H1 (cell line): ENCODE measurements around the gene SYPL1. TPM values are rescaled to one million over a fixed set of nuclear protein-coding genes. Genes with fewer than 3 reads are reported as not detected.

Source experiments
- CTCF ChIA-PET: fragments of 300-600 bp; sonication (Branson Sonifier 250); formaldehyde crosslinking; loops from one replicate; lab custom pipeline; 2021; ENCODE audit not compliant: partially characterized antibody; lab: Charles Lee
- POLR2A ChIA-PET: fragments of 300-600 bp; sonication (Branson Sonifier 250); formaldehyde crosslinking; loops from one replicate; lab custom pipeline; 2021; ENCODE audit warnings: inconsistent platforms; ENCODE audit not compliant: partially characterized antibody; lab: Charles Lee
- DNase-seq, 2 experiments: peaks; one replicate each; pipeline versions ENCODE4 v3.0.0 to v3.0.0-alpha.2; 2010 to 2022; ENCODE audit warnings: low spot score in 2 of 2, low read depth in 1 of 2, mixed read lengths in 1 of 2
- FAIRE-seq: peaks from 2 replicates; lab custom pipeline; 2011; peaks lifted over from hg19 to GRCh38; lab: Jason Lieb, UNC
- H2AFZ ChIP-seq: 2 replicates; pipeline ENCODE4 v1.8.1; 2012; ENCODE audit warnings: low read length, inconsistent platforms
- H2AK5ac ChIP-seq: 2 replicates; pipeline ENCODE4 v1.6.1; 2013; ENCODE audit warnings: low read depth, low read length
- H2BK120ac ChIP-seq: replicated peaks from 2 replicates; pipeline ENCODE3; 2013; ENCODE audit warnings: low read depth, low read length, inconsistent platforms
- H2BK12ac ChIP-seq: 2 replicates; pipeline ENCODE4 v1.6.1; 2013; ENCODE audit warnings: low read depth, low read length
- H2BK15ac ChIP-seq: 2 replicates; pipeline ENCODE4 v1.6.1; 2013; ENCODE audit warnings: low read length
- H2BK20ac ChIP-seq: 2 replicates; pipeline ENCODE4 v1.6.1; 2013; ENCODE audit warnings: low read length
- H2BK5ac ChIP-seq: 2 replicates; pipeline ENCODE4 v1.6.1; 2013; ENCODE audit warnings: low read depth, low read length
- H3K14ac ChIP-seq: 2 replicates; pipeline ENCODE4 v1.6.1; 2013; ENCODE audit warnings: inconsistent platforms; ENCODE audit not compliant: insufficient read length
- H3K18ac ChIP-seq: 2 replicates; pipeline ENCODE4 v1.6.1; 2013; ENCODE audit warnings: low read length; ENCODE audit errors: extremely low read depth
- H3K23ac ChIP-seq: 2 replicates; pipeline ENCODE4 v1.6.1; 2013; ENCODE audit warnings: inconsistent platforms; ENCODE audit not compliant: insufficient read length
- H3K23me2 ChIP-seq: 2 replicates; pipeline ENCODE4 v1.6.1; 2013; ENCODE audit warnings: low read depth, low read length
- H3K27ac ChIP-seq: 2 replicates; pipeline ENCODE4 v1.6.1; 2011; ENCODE audit warnings: low read depth, low read length, inconsistent platforms
- H3K27me3 ChIP-seq, 4 experiments: replicated peaks in 1 of 4; 1 replicate in 1 of 4; 2 replicates in 3 of 4; pipeline versions ENCODE4 v1.6.1 to v1.8.1; 2011 to 2013; ENCODE audit warnings: low read length in 3 of 4, mild to moderate bottlenecking in 3 of 4, inconsistent platforms in 2 of 4, mixed read lengths in 2 of 4, moderate library complexity in 1 of 4; ENCODE audit not compliant: control insufficient read depth in 3 of 4, insufficient read depth in 3 of 4; ENCODE audit errors: extremely low read depth in 1 of 4
- H3K36me3 ChIP-seq, 4 experiments: 2 replicates each; pipeline versions ENCODE4 v1.6.1 to v1.8.1; 2011 to 2013; ENCODE audit warnings: mild to moderate bottlenecking in 4 of 4, low read length in 3 of 4, moderate library complexity in 2 of 4, control low read depth in 1 of 4, inconsistent platforms in 1 of 4; ENCODE audit not compliant: insufficient read depth in 4 of 4, control insufficient read depth in 2 of 4
- H3K4ac ChIP-seq: replicated peaks from 2 replicates; pipeline ENCODE3; 2013; ENCODE audit warnings: low read length, low read depth, mixed read lengths, inconsistent platforms; ENCODE audit not compliant: insufficient read length
- H3K4me1 ChIP-seq, 4 experiments: replicated peaks in 1 of 4; 1 replicate in 1 of 4; 2 replicates in 3 of 4; pipeline versions ENCODE4 v1.6.1 to v1.8.1; 2011 to 2013; ENCODE audit warnings: low read length in 3 of 4, inconsistent platforms in 2 of 4, mixed read lengths in 1 of 4; ENCODE audit not compliant: insufficient read depth in 4 of 4, control insufficient read depth in 3 of 4
- H3K4me2 ChIP-seq, 2 experiments: 2 replicates each; pipeline versions ENCODE4 v1.6.1 to v1.8.1; 2011 to 2013; ENCODE audit warnings: low read depth in 2 of 2, low read length in 2 of 2, control low read depth in 1 of 2, inconsistent platforms in 1 of 2, mild to moderate bottlenecking in 1 of 2; ENCODE audit not compliant: insufficient read depth in 1 of 2
- H3K4me3 ChIP-seq, 4 experiments: fragments of 200-600, 300-600 bp in 1 of 4; sonication (generic), shearing (Covaris generic), sonication (Bioruptor Twin) in 1 of 4; 2 replicates each; pipeline versions ENCODE4 v1.5.1 to v1.8.1; 2011 to 2016; ENCODE audit warnings: low read length in 4 of 4, low read depth in 3 of 4, control low read depth in 2 of 4, inconsistent platforms in 2 of 4, mild to moderate bottlenecking in 2 of 4, mixed read lengths in 1 of 4, moderate library complexity in 1 of 4; ENCODE audit not compliant: insufficient read depth in 2 of 4; ENCODE audit errors: extremely low read depth in 1 of 4
- H3K56ac ChIP-seq: replicated peaks from 2 replicates; pipeline ENCODE3; 2013; ENCODE audit warnings: low read depth, mild to moderate bottlenecking, mixed read lengths, low read length, inconsistent platforms; ENCODE audit not compliant: insufficient read length
- H3K79me1 ChIP-seq: 2 replicates; pipeline ENCODE4 v1.6.1; 2013; ENCODE audit warnings: low read depth, low read length, control low read depth
- H3K79me2 ChIP-seq, 2 experiments: 2 replicates each; pipeline versions ENCODE4 v1.6.1 to v1.8.1; 2012 to 2013; ENCODE audit warnings: low read length in 2 of 2, mild to moderate bottlenecking in 2 of 2, inconsistent platforms in 1 of 2; ENCODE audit not compliant: insufficient read depth in 2 of 2, control insufficient read depth in 1 of 2
- H3K9ac ChIP-seq, 4 experiments: replicated peaks in 1 of 4; 1 replicate in 1 of 4; 2 replicates in 3 of 4; pipeline versions ENCODE4 v1.6.1 to v1.8.1; 2011 to 2013; ENCODE audit warnings: low read depth in 3 of 4, low read length in 3 of 4, control low read depth in 2 of 4, mild to moderate bottlenecking in 2 of 4, moderate library complexity in 2 of 4, inconsistent platforms in 1 of 4; ENCODE audit errors: extremely low read depth in 1 of 4
- H3K9me3 ChIP-seq, 2 experiments: 2 replicates each; pipeline versions ENCODE4 v1.6.1 to v1.8.1; 2012 to 2013; ENCODE audit warnings: mild to moderate bottlenecking in 2 of 2, moderate library complexity in 2 of 2, control low read depth in 1 of 2, inconsistent platforms in 1 of 2, low read depth in 1 of 2, low read length in 1 of 2, mixed read lengths in 1 of 2; ENCODE audit not compliant: insufficient read depth in 2 of 2
- H4K20me1 ChIP-seq, 2 experiments: replicated peaks in 1 of 2; 2 replicates each; pipeline versions ENCODE3 to v1.8.1; 2011 to 2013; ENCODE audit warnings: inconsistent platforms in 2 of 2, low read length in 2 of 2, mild to moderate bottlenecking in 1 of 2; ENCODE audit not compliant: insufficient read depth in 2 of 2, control insufficient read depth in 1 of 2
- H4K5ac ChIP-seq: 2 replicates; pipeline ENCODE4 v1.6.1; 2013; ENCODE audit warnings: low read length, low read depth, mixed read lengths, inconsistent platforms; ENCODE audit not compliant: insufficient read length
- H4K8ac ChIP-seq: 2 replicates; pipeline ENCODE4 v1.8.0; 2013; ENCODE audit warnings: mild to moderate bottlenecking, moderate library complexity, low read length, inconsistent platforms; ENCODE audit not compliant: insufficient read depth; ENCODE audit errors: extremely low read depth
- H4K91ac ChIP-seq: replicated peaks from 2 replicates; pipeline ENCODE3; 2013; ENCODE audit warnings: low read length, mixed read lengths, inconsistent platforms; ENCODE audit not compliant: insufficient read length
- ASH2L ChIP-seq: fragments of 200-600, 300-600 bp; sonication (generic); IDR thresholded peaks from one replicate; pipeline ENCODE4 v1.7.1; 2017; ENCODE audit warnings: low read length
- BACH1 ChIP-seq: IDR thresholded peaks from 2 replicates; pipeline ENCODE4 v1.6.1; 2012; ENCODE audit warnings: low read length, improper control_type of control experiment
- BRCA1 ChIP-seq: IDR thresholded peaks from 2 replicates; pipeline ENCODE4 v1.6.1; 2012; ENCODE audit warnings: low read depth, low read length, improper control_type of control experiment
- GABPA ChIP-seq: IDR thresholded peaks from 2 replicates; pipeline ENCODE4 v1.6.1; 2011; ENCODE audit warnings: mild to moderate bottlenecking, low read length, moderate library complexity, borderline replicate concordance; ENCODE audit not compliant: insufficient read depth
- JUND ChIP-seq: IDR thresholded peaks from 2 replicates; pipeline ENCODE4 v1.6.1; 2011; ENCODE audit warnings: mild to moderate bottlenecking, improper control_type of control experiment, low read length
- MAFK ChIP-seq: IDR thresholded peaks from 2 replicates; pipeline ENCODE4 v1.6.1; 2012; ENCODE audit warnings: low read depth, mild to moderate bottlenecking, improper control_type of control experiment, low read length
- MAX ChIP-seq: IDR thresholded peaks from 2 replicates; pipeline ENCODE4 v1.6.1; 2012; ENCODE audit warnings: inconsistent platforms
- POU5F1 ChIP-seq: IDR thresholded peaks from 2 replicates; pipeline ENCODE4 v1.6.1; 2011; ENCODE audit warnings: low read depth, mild to moderate bottlenecking, low read length, moderate library complexity
- RBBP5 ChIP-seq: IDR thresholded peaks from 2 replicates; pipeline ENCODE4 v1.7.1; 2012; ENCODE audit warnings: low read depth, mild to moderate bottlenecking, inconsistent platforms, low read length, moderate library complexity, borderline replicate concordance
- RNF2 ChIP-seq: fragments of 200-900, 300-1000 bp; sonication (generic); IDR thresholded peaks from 2 replicates; pipeline ENCODE4 v1.7.1; 2016; ENCODE audit warnings: borderline replicate concordance, low read depth, mild to moderate bottlenecking, antibody characterized with exemption, low read length; ENCODE audit not compliant: poor library complexity, severe bottlenecking; ENCODE audit errors: missing control alignments
- SP2 ChIP-seq: IDR thresholded peaks from 2 replicates; pipeline ENCODE4 v1.6.1; 2012; ENCODE audit warnings: mild to moderate bottlenecking, low read length, inconsistent platforms
- TAF7 ChIP-seq: optimal IDR thresholded peaks from 2 replicates; pipeline ENCODE3; 2011; ENCODE audit warnings: low read depth, mild to moderate bottlenecking, inconsistent platforms, low read length, moderate library complexity, borderline replicate concordance
- TEAD4 ChIP-seq: IDR thresholded peaks from 2 replicates; pipeline ENCODE4 v1.6.1; 2012; ENCODE audit warnings: low read depth, low read length, inconsistent platforms, mixed read lengths
- WGBS, 2 experiments: shearing (Covaris generic) in 1 of 2; methylation state at CpG; one replicate each; pipeline versions ENCODE4 v1.1.6 to v1.1.7; 2013 to 2015; ENCODE audit warnings: low lambda C conversion rate in 2 of 2, mixed read lengths in 2 of 2, inconsistent platforms in 1 of 2, low coverage in 1 of 2, missing lambda C conversion rate in 1 of 2; ENCODE audit not compliant: insufficient replicate concordance in 2 of 2, insufficient coverage in 1 of 2, insufficient read length in 1 of 2; ENCODE audit errors: extremely low coverage in 1 of 2, missing lambda C conversion rate in 1 of 2; 5-methylcytosine and 5-hydroxymethylcytosine counted together
- polyA plus RNA-seq, 7 experiments: library from polyadenylated mRNA; depleted of rRNA in 3 of 7; stranded (reverse) in 5 of 7; unstranded in 2 of 7; fragments of >200 nt in 5 of 7; fragments of 200-250 nt in 2 of 7; gene quantifications; 1 replicate in 5 of 7; 2 replicates in 1 of 7; 4 replicates in 1 of 7; pipeline versions ENCODE4 v1.2.1 to v1.2.3, GENCODE V29; 2011 to 2013; ENCODE audit warnings: missing spikeins in 2 of 7, mixed read lengths in 2 of 7
- total RNA-seq: library from RNA; stranded (reverse); fragmentation: NEBNext Ultra II Directional; extraction: Animal tissue kit (Norgen Biotek cat#: 25700); gene quantifications from 2 replicates; pipeline ENCODE4 v1.2.1, GENCODE V29; 2021

Gene SYPL1
- total and polyA plus RNA-seq, 2 of the 8 experiments (the other 6 are each of a cell fraction or from before 2014, with no cell fraction given), result 44.9 to 57.7 TPM

GRCh38 chr7:106086062-106086461 is 26.1 kb downstream of the SYPL1 start:
- CTCF ChIA-PET, result interaction anchor here (1.0 to 1.1 kb wide), 3 partner anchors 10 to 18 kb away, joined by 3 to 4 read pairs (median 4); no protein-coding TSS in a partner anchor
- TF ChIP-seq POU5F1 (no peak), ASH2L (no peak), TEAD4 (no peak), RNF2 (no peak), MAFK (no peak), BRCA1 (no peak), GABPA (no peak), JUND (no peak), MAX (no peak), BACH1 (no peak), TAF7 (no peak), RBBP5 (no peak), SP2 (no peak)

More at GRCh38 chr7:106086062-106086461, 26.1 kb downstream of the SYPL1 start:
- DNase-seq (no peak), FAIRE-seq (no peak)
- H3K27ac ChIP-seq, result no peak overlapping the region
- no peak overlapping the region for H3K14ac ChIP-seq
- H2BK120ac ChIP-seq, result no peak overlapping the region
- no peaks in the 10 kb centered on the region for H3K23me2 ChIP-seq
- peaks cover 0 to 5% (median 0%) of the 10 kb centered on the region in 4 experiments; a peak in 1 of 8 replicates for H3K36me3 ChIP-seq
- no peak overlapping the region for H3K56ac ChIP-seq
- no peak overlapping the region for H4K91ac ChIP-seq
- 93% methylated on average over 4 of the region's 4 CpGs; no CpG with 5 or more reads in 1 of the 2 experiments for WGBS, 2 experiments
- H3K4me2 ChIP-seq, result no peak overlapping the region
- no peaks in the 10 kb centered on the region for H3K9me3 ChIP-seq
- no peak overlapping the region for H3K4me3 ChIP-seq
- H2AK5ac ChIP-seq, result no peak overlapping the region
- H3K18ac ChIP-seq, result no peak overlapping the region
- no peak overlapping the region for H3K9ac ChIP-seq
- H2BK12ac ChIP-seq, result no peak overlapping the region
- no peak overlapping the region for H2AFZ ChIP-seq
- no peak overlapping the region for H2BK15ac ChIP-seq
- H4K5ac ChIP-seq, result no peak overlapping the region
- H3K23ac ChIP-seq, result no peak overlapping the region
- H3K4ac ChIP-seq, result no peak overlapping the region
- no peaks in the 10 kb centered on the region for H3K79me2 ChIP-seq
- no peak overlapping the region for H2BK20ac ChIP-seq
- H3K4me1 ChIP-seq, result no peaks in the 10 kb centered on the region
- no peaks in the 10 kb centered on the region for H3K79me1 ChIP-seq
- H2BK5ac ChIP-seq, result no peak overlapping the region
- H4K8ac ChIP-seq, result no peak overlapping the region
- POLR2A ChIA-PET, result no interaction called here
- H4K20me1 ChIP-seq, result no peaks in the 10 kb centered on the region
- H3K27me3 ChIP-seq, result no peaks in the 10 kb centered on the region
